ENCODE measurements around the gene RO60. TPM values are rescaled to one million over a fixed set of nuclear protein-coding genes. Genes with fewer than 3 reads are reported as not detected.

The RO60 gene
- total RNA-seq, 1 donor from 2014 or later, result 200 TPM

- Mint-ChIP-seq H3K27ac (no peak overlapping the region), H3K4me3 (peak overlapping the region; percentile 92), H3K9me3 (no peaks in the 10 kb centered on the region), H3K27me3 (ENCODE audit: insufficient read depth, low read depth) (no peaks in the 10 kb centered on the region), H3K4me1 (peaks cover 18% of the 10 kb centered on the region), H3K36me3 (no peaks in the 10 kb centered on the region)
- Histone ChIP-seq H4K20me1 (ENCODE audit: low read depth) (peaks cover 11% of the 10 kb centered on the region), H2AFZ (replicated peaks) (peak overlapping the region; percentile 91), H3K4me1 (no peaks in the 10 kb centered on the region), H3K9me3 (ENCODE audit: low read depth) (no peaks in the 10 kb centered on the region), H3K4me2 (peak overlapping the region; percentile 78), H3K4me3 (peak overlapping the region; percentile 59), H3K36me3 (no peaks in the 10 kb centered on the region), H3K27ac (no peak overlapping the region), H3F3A (ENCODE audit: low read depth) (peaks cover 25% of the 10 kb centered on the region), H3K9ac (no peak overlapping the region), H3K27me3 (peaks cover 20% of the 10 kb centered on the region), H3K79me2 (ENCODE audit: low read depth) (no peaks in the 10 kb centered on the region)
- TF ChIP-seq CTCF (IDR thresholded peaks at IDR 0.05) (no peak), EZH2phosphoT487 (IDR thresholded peaks at IDR 0.05) (no peak), EZH2 (IDR thresholded peaks at IDR 0.05) (no peak)
- DNase-seq (ENCODE audit: low spot score), result no peak
Observed at GRCh38 chr1:193103759-193104501, 44.5 kb downstream of the RO60 start.

GRCh38 chr1:193104502-193104906, 45.1 kb downstream of the RO60 start:
- Histone ChIP-seq H2AFZ (replicated peaks) (peak overlapping the region; percentile 91), H3K4me1 (no peaks in the 10 kb centered on the region), H3K79me2 (ENCODE audit: low read depth) (no peaks in the 10 kb centered on the region), H4K20me1 (ENCODE audit: low read depth) (peaks cover 11% of the 10 kb centered on the region), H3K27ac (no peak overlapping the region), H3K9ac (no peak overlapping the region), H3K27me3 (peaks cover 20% of the 10 kb centered on the region), H3K4me3 (peak overlapping the region; percentile 59), H3F3A (ENCODE audit: low read depth) (peaks cover 25% of the 10 kb centered on the region), H3K9me3 (ENCODE audit: low read depth) (no peaks in the 10 kb centered on the region), H3K4me2 (peak overlapping the region; percentile 78), H3K36me3 (no peaks in the 10 kb centered on the region)
- H3K36me3 Mint-ChIP-seq, result no peaks in the 10 kb centered on the region
- peak overlapping the region; percentile 92 for H3K4me3 Mint-ChIP-seq
- TF ChIP-seq CTCF (IDR thresholded peaks at IDR 0.05) (no peak), EZH2phosphoT487 (IDR thresholded peaks at IDR 0.05) (no peak), EZH2 (IDR thresholded peaks at IDR 0.05) (no peak)
- H3K4me1 Mint-ChIP-seq, result peaks cover 18% of the 10 kb centered on the region
- H3K9me3 Mint-ChIP-seq, result no peaks in the 10 kb centered on the region
- no peaks in the 10 kb centered on the region for H3K27me3 Mint-ChIP-seq (ENCODE audit: insufficient read depth, low read depth)
- DNase-seq (ENCODE audit: low spot score), result peak; percentile 51
- no peak overlapping the region for H3K27ac Mint-ChIP-seq

GRCh38 chr1:193104907-193105820, 45.8 kb downstream of the RO60 start, which contains the start of gene GLRX2:
Gene GLRX2 (minus strand): TSS chr1:193105414. CDS start chr1:193105382, 32 bp downstream.
- Histone ChIP-seq H3K9me3 (ENCODE audit: low read depth) (no peaks in the 10 kb centered on the region), H3K79me2 (ENCODE audit: low read depth) (no peaks in the 10 kb centered on the region), H3K27me3 (peaks cover 20% of the 10 kb centered on the region), H3K4me1 (no peaks in the 10 kb centered on the region), H3K36me3 (no peaks in the 10 kb centered on the region), H3K9ac (no peak within 1 kb of the TSS), H3K27ac (no peak within 1 kb of the TSS), H3K4me2 (peak within 1 kb of the TSS; percentile 78), H3F3A (ENCODE audit: low read depth) (peaks cover 25% of the 10 kb centered on the region), H2AFZ (replicated peaks) (peak within 1 kb of the TSS; percentile 91), H3K4me3 (peak within 1 kb of the TSS; percentile 59), H4K20me1 (ENCODE audit: low read depth) (peaks cover 11% of the 10 kb centered on the region)
- TF ChIP-seq EZH2 (IDR thresholded peaks at IDR 0.05), result no peak
- TF ChIP-seq CTCF (IDR thresholded peaks at IDR 0.05), result peak; percentile 14
- no peak for TF ChIP-seq EZH2phosphoT487 (IDR thresholded peaks at IDR 0.05)
- H3K27ac Mint-ChIP-seq, result peak within 1 kb of the TSS; percentile 76
- peak; percentile 92 for DNase-seq (ENCODE audit: low spot score)
- H3K4me1 Mint-ChIP-seq, result peaks cover 18% of the 10 kb centered on the region
- peak within 1 kb of the TSS; percentile 92 for H3K4me3 Mint-ChIP-seq
- H3K27me3 Mint-ChIP-seq (ENCODE audit: insufficient read depth, low read depth), result no peaks in the 10 kb centered on the region
- no peaks in the 10 kb centered on the region for H3K36me3 Mint-ChIP-seq
- no peaks in the 10 kb centered on the region for H3K9me3 Mint-ChIP-seq
